ENCODE data around the gene ARHGAP30.
"Not testable (repeated sequence)": the region's sequence is repeated elsewhere in the genome, so short reads cannot be mapped to it uniquely, and the experiment has no call there.

ARHGAP30 gene

GRCh38 chr1:161032409-161032808, 37.3 kb downstream of the ARHGAP30 start:
- DNase-seq (ENCODE audit: insufficient read length, low spot score) = no peak
- TF ChIP-seq SPI1 (IDR thresholded peaks at IDR 0.05; ENCODE audit: low read depth, low read length) = no peak
- no peak for TF ChIP-seq TAF1 (IDR thresholded peaks at IDR 0.05; ENCODE audit: low read depth, low read length)
- no peak for TF ChIP-seq POLR2A (IDR thresholded peaks at IDR 0.05; ENCODE audit: low read depth, low read length)
- no peak for TF ChIP-seq POU2F2 (IDR thresholded peaks at IDR 0.05; ENCODE audit: low read depth, low read length)
- no peak for TF ChIP-seq POLR2AphosphoS5 (IDR thresholded peaks at IDR 0.05; ENCODE audit: low read depth, low read length)
- TF ChIP-seq PAX5 (IDR thresholded peaks at IDR 0.05; ENCODE audit: insufficient read depth, low read length, severe bottlenecking) = no peak
- no peak for FAIRE-seq

- FAIRE-seq (no peak), DNase-seq (ENCODE audit: insufficient read length, low spot score) (no peak)
- no peak for TF ChIP-seq SPI1 (IDR thresholded peaks at IDR 0.05; ENCODE audit: low read depth, low read length)
- no peak for TF ChIP-seq TAF1 (IDR thresholded peaks at IDR 0.05; ENCODE audit: low read depth, low read length)
- TF ChIP-seq PAX5 (IDR thresholded peaks at IDR 0.05; ENCODE audit: insufficient read depth, low read length, severe bottlenecking) = no peak
- TF ChIP-seq POLR2AphosphoS5 (IDR thresholded peaks at IDR 0.05; ENCODE audit: low read depth, low read length) = no peak
- TF ChIP-seq POU2F2 (IDR thresholded peaks at IDR 0.05; ENCODE audit: low read depth, low read length) = no peak
- TF ChIP-seq POLR2A (IDR thresholded peaks at IDR 0.05; ENCODE audit: low read depth, low read length) = no peak
Observed at GRCh38 chr1:161031874-161032273, 37.8 kb downstream of the ARHGAP30 start.

GRCh38 chr1:161029466-161029865, 40.2 kb downstream of the ARHGAP30 start:
- not testable (repeated sequence) for FAIRE-seq; DNase-seq (ENCODE audit: insufficient read length, low spot score)

GRCh38 chr1:161026954-161027353, 42.7 kb downstream of the ARHGAP30 start:
- not testable (repeated sequence) for FAIRE-seq; DNase-seq (ENCODE audit: insufficient read length, low spot score)
- peak; percentile 51 for TF ChIP-seq PAX5 (IDR thresholded peaks at IDR 0.05; ENCODE audit: insufficient read depth, low read length, severe bottlenecking)

GRCh38 chr1:161022432-161022831, 47.3 kb downstream of the ARHGAP30 start:
- not testable (repeated sequence) for FAIRE-seq; DNase-seq (ENCODE audit: insufficient read length, low spot score)

- TF ChIP-seq POLR2A (IDR thresholded peaks at IDR 0.05; ENCODE audit: low read depth, low read length) (no peak), TAF1 (IDR thresholded peaks at IDR 0.05; ENCODE audit: low read depth, low read length) (no peak), PAX5 (IDR thresholded peaks at IDR 0.05; ENCODE audit: insufficient read depth, low read length, severe bottlenecking) (no peak), SPI1 (IDR thresholded peaks at IDR 0.05; ENCODE audit: low read depth, low read length) (no peak), POLR2AphosphoS5 (IDR thresholded peaks at IDR 0.05; ENCODE audit: low read depth, low read length) (no peak), POU2F2 (IDR thresholded peaks at IDR 0.05; ENCODE audit: low read depth, low read length) (no peak)
- FAIRE-seq = no peak
- DNase-seq (ENCODE audit: insufficient read length, low spot score) = no peak
Observed at GRCh38 chr1:161021970-161022353, 47.7 kb downstream of the ARHGAP30 start.

GRCh38 chr1:161021165-161021969, 48.3 kb downstream of the ARHGAP30 start:
- TF ChIP-seq TAF1 (IDR thresholded peaks at IDR 0.05; ENCODE audit: low read depth, low read length) = no peak; the same call in 1 of the 2 replicates
- TF ChIP-seq POU2F2 (IDR thresholded peaks at IDR 0.05; ENCODE audit: low read depth, low read length) = no peak
- no peak for TF ChIP-seq PAX5 (IDR thresholded peaks at IDR 0.05; ENCODE audit: insufficient read depth, low read length, severe bottlenecking)
- no peak; the same call in 1 of the 2 replicates for TF ChIP-seq POLR2A (IDR thresholded peaks at IDR 0.05; ENCODE audit: low read depth, low read length)
- 0 out of 2 replicates have a peak, but pooled peaks have one; percentile 49 for TF ChIP-seq POLR2AphosphoS5 (IDR thresholded peaks at IDR 0.05; ENCODE audit: low read depth, low read length)
- TF ChIP-seq SPI1 (IDR thresholded peaks at IDR 0.05; ENCODE audit: low read depth, low read length) = peak; percentile 62
- FAIRE-seq (peak; percentile 81), DNase-seq (ENCODE audit: insufficient read length, low spot score) (peak; percentile 95)

GRCh38 chr1:161020509-161021164, 49.1 kb downstream of the ARHGAP30 start, which contains the start of gene F11R:
F11R (minus strand) TSS chr1:161021152; CDS start chr1:161021073, 79 bp downstream.
- FAIRE-seq (no peak), DNase-seq (ENCODE audit: insufficient read length, low spot score) (no peak)
- TF ChIP-seq POLR2A (IDR thresholded peaks at IDR 0.05; ENCODE audit: low read depth, low read length) (0 out of 2 replicates have a peak, but pooled peaks have one; percentile 50), POU2F2 (IDR thresholded peaks at IDR 0.05; ENCODE audit: low read depth, low read length) (no peak), POLR2AphosphoS5 (IDR thresholded peaks at IDR 0.05; ENCODE audit: low read depth, low read length) (peak; percentile 61; the same call in 1 of the 2 replicates), PAX5 (IDR thresholded peaks at IDR 0.05; ENCODE audit: insufficient read depth, low read length, severe bottlenecking) (no peak)

- FAIRE-seq (peak; percentile 63), DNase-seq (ENCODE audit: insufficient read length, low spot score) (no peak)
- TF ChIP-seq TAF1 (IDR thresholded peaks at IDR 0.05; ENCODE audit: low read depth, low read length) = no peak
- TF ChIP-seq SPI1 (IDR thresholded peaks at IDR 0.05; ENCODE audit: low read depth, low read length) = peak; percentile 40; the same call in 1 of the 2 replicates
Observed at GRCh38 chr1:161019751-161020495, 49.8 kb downstream of the ARHGAP30 start.

GRCh38 chr1:161019111-161019660, 50.5 kb downstream of the ARHGAP30 start:
- DNase-seq (ENCODE audit: insufficient read length, low spot score); FAIRE-seq: not testable (repeated sequence)

All from GM12891 (cell line).